Measurements from ENCODE around the gene CRADD. TPM values are rescaled to one million over a fixed set of nuclear protein-coding genes. Genes with fewer than 3 reads are reported as not detected.

Gene CRADD
- total and polyA plus RNA-seq, 10 of the 15 experiments (the other 5 are each of a cell fraction or from before 2014, with no cell fraction given) = 7.6 to 15.5 (median 11.7) TPM

DNA sequence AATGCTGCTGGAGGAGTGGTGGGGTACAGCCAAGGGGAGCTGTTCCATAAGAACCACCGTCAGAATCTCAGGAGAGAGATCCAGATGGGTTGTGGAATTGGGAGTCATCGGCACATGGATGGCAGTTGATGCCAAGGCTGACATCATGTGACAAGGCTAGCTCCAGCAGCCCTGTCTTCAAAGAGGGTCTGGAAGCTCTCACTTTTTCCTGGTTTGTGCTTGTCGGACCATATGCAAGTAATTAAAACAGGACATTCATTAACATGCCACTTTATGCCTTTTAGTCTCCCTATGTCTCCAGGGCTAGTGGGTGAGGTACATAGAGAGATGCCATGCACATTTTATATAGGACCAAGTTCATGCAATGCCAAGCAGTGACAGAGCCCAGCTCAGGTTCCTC lies 211.8 kb downstream of the CRADD start:
- no peak overlapping the region for H3K4me2 ChIP-seq (ENCODE audit: control insufficient read depth, insufficient read depth)
- no peak overlapping the region for H3K27ac ChIP-seq (ENCODE audit: control insufficient read depth, insufficient read depth)
- ChIA-PET RAD21 (ENCODE audit: unreplicated experiment) (no interaction called here), POLR2A (no interaction called here), CTCF (interaction anchor here (0.6 to 0.9 kb wide), 2 partner anchors 9 to 83 kb away, joined by 3 read pairs; no protein-coding TSS in a partner anchor), SMC1A (ENCODE audit: uncharacterized antibody, unreplicated experiment) (interaction anchor here (1.4 kb wide), 1 partner anchor 22 kb away, joined by 3 read pairs; no protein-coding TSS in a partner anchor)
- ATAC-seq (no peak), DNase-seq (ENCODE audit: low read depth, low spot score) (no peak), FAIRE-seq (no peak)
- no peaks in the 10 kb centered on the region for H3K79me2 ChIP-seq (ENCODE audit: control insufficient read depth, insufficient read depth, low read length)
- H3K4me3 ChIP-seq = no peak overlapping the region
- WGBS (ENCODE audit: insufficient coverage, insufficient replicate concordance, low lambda C conversion rate, missing lambda C conversion rate) = 75% methylated on average over 3 of the region's 3 CpGs
- peaks cover 0 to 2% of the 10 kb centered on the region in 2 experiments; a peak in 1 of 4 replicates for H3K27me3 ChIP-seq (replicated peaks in 1 of 2; ENCODE audit: control insufficient read depth in 2 of 2, insufficient read depth in 2 of 2, low read length in 1 of 2)
- in situ Hi-C loops (cut with MboI) (no loop called here), intact Hi-C loops (cut with micrococcal nuclease; ENCODE audit: unreplicated experiment) (no loop called here)
- no peaks in the 10 kb centered on the region for H3K4me1 ChIP-seq (ENCODE audit: control insufficient read depth, insufficient read depth, low read length)
- H3K36me3 ChIP-seq (ENCODE audit: control insufficient read depth in 2 of 2, insufficient read depth in 2 of 2, low read length in 1 of 2) = no peaks in the 10 kb centered on the region
- H2AFZ ChIP-seq (ENCODE audit: control insufficient read depth, low read depth, low read length) = no peak overlapping the region
- H3K9ac ChIP-seq (ENCODE audit: control insufficient read depth, insufficient read depth, low read length) = no peak overlapping the region
- no peaks in the 10 kb centered on the region for H3K9me3 ChIP-seq (replicated peaks; ENCODE audit: control insufficient read depth, insufficient read depth, low read length)
- TF ChIP-seq, protein P1, sequence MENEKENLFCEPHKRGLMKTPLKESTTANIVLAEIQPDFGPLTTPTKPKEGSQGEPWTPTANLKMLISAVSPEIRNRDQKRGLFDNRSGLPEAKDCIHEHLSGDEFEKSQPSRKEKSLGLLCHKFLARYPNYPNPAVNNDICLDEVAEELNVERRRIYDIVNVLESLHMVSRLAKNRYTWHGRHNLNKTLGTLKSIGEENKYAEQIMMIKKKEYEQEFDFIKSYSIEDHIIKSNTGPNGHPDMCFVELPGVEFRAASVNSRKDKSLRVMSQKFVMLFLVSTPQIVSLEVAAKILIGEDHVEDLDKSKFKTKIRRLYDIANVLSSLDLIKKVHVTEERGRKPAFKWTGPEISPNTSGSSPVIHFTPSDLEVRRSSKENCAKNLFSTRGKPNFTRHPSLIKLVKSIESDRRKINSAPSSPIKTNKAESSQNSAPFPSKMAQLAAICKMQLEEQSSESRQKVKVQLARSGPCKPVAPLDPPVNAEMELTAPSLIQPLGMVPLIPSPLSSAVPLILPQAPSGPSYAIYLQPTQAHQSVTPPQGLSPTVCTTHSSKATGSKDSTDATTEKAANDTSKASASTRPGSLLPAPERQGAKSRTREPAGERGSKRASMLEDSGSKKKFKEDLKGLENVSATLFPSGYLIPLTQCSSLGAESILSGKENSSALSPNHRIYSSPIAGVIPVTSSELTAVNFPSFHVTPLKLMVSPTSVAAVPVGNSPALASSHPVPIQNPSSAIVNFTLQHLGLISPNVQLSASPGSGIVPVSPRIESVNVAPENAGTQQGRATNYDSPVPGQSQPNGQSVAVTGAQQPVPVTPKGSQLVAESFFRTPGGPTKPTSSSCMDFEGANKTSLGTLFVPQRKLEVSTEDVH (IDR thresholded peaks at IDR 0.05; ENCODE audit: low read depth, partially characterized antibody) = no peak
- TF ChIP-seq ASH2L (IDR thresholded peaks at IDR 0.05; ENCODE audit: borderline replicate concordance, low read depth) (no peak), LARP7 (IDR thresholded peaks at IDR 0.05) (no peak), BMI1 (IDR thresholded peaks at IDR 0.05; ENCODE audit: borderline replicate concordance) (no peak), BACH1 (IDR thresholded peaks at IDR 0.05; ENCODE audit: borderline replicate concordance) (no peak), KLF5 (IDR thresholded peaks at IDR 0.05; ENCODE audit: partially characterized antibody) (no peak), DPF2 (IDR thresholded peaks at IDR 0.05) (no peak), POLR2A (IDR thresholded peaks at IDR 0.05; ENCODE audit: low read depth, low read length) (no peak)
- TF ChIP-seq, protein P2, sequence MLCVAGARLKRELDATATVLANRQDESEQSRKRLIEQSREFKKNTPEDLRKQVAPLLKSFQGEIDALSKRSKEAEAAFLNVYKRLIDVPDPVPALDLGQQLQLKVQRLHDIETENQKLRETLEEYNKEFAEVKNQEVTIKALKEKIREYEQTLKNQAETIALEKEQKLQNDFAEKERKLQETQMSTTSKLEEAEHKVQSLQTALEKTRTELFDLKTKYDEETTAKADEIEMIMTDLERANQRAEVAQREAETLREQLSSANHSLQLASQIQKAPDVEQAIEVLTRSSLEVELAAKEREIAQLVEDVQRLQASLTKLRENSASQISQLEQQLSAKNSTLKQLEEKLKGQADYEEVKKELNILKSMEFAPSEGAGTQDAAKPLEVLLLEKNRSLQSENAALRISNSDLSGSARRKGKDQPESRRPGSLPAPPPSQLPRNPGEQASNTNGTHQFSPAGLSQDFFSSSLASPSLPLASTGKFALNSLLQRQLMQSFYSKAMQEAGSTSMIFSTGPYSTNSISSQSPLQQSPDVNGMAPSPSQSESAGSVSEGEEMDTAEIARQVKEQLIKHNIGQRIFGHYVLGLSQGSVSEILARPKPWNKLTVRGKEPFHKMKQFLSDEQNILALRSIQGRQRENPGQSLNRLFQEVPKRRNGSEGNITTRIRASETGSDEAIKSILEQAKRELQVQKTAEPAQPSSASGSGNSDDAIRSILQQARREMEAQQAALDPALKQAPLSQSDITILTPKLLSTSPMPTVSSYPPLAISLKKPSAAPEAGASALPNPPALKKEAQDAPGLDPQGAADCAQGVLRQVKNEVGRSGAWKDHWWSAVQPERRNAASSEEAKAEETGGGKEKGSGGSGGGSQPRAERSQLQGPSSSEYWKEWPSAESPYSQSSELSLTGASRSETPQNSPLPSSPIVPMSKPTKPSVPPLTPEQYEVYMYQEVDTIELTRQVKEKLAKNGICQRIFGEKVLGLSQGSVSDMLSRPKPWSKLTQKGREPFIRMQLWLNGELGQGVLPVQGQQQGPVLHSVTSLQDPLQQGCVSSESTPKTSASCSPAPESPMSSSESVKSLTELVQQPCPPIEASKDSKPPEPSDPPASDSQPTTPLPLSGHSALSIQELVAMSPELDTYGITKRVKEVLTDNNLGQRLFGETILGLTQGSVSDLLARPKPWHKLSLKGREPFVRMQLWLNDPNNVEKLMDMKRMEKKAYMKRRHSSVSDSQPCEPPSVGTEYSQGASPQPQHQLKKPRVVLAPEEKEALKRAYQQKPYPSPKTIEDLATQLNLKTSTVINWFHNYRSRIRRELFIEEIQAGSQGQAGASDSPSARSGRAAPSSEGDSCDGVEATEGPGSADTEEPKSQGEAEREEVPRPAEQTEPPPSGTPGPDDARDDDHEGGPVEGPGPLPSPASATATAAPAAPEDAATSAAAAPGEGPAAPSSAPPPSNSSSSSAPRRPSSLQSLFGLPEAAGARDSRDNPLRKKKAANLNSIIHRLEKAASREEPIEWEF (IDR thresholded peaks at IDR 0.05; ENCODE audit: insufficient replicate concordance, low read depth, low read length) = no peak
- no TSS peak for BruUV-seq (replicated peaks)
- H4K20me1 ChIP-seq (ENCODE audit: control insufficient read depth, insufficient read depth) = no peaks in the 10 kb centered on the region

All from GM12878 (cell line).